H9 (cell line): Measurements from ENCODE around the gene DLST. TPM values are rescaled to one million over a fixed set of nuclear protein-coding genes. Genes with fewer than 3 reads are reported as not detected.

ENCODE experiments used
- DNase-seq: peaks from one replicate; pipeline ENCODE4 v3.0.0-alpha.2; 2017
- H2AFZ ChIP-seq: one replicate; pipeline ENCODE4 v1.6.1; 2013; ENCODE audit warnings: mild to moderate bottlenecking, low read length, control low read depth, moderate library complexity
- H2AK5ac ChIP-seq: 2 replicates; pipeline ENCODE4 v1.6.1; 2013; ENCODE audit warnings: low read length, control low read depth, mixed read lengths; ENCODE audit not compliant: insufficient read length
- H2BK120ac ChIP-seq: one replicate; pipeline ENCODE4 v1.6.1; 2013; ENCODE audit warnings: low read depth, mild to moderate bottlenecking, low read length, control low read depth, inconsistent platforms; ENCODE audit not compliant: poor library complexity, severe bottlenecking
- H2BK12ac ChIP-seq: 2 replicates; pipeline ENCODE4 v1.6.1; 2013; ENCODE audit warnings: low read length, control low read depth, mixed read lengths, low read depth; ENCODE audit not compliant: insufficient read length
- H2BK15ac ChIP-seq: 2 replicates; pipeline ENCODE4 v1.6.1; 2013; ENCODE audit warnings: low read depth, low read length, control low read depth
- H2BK20ac ChIP-seq: one replicate; pipeline ENCODE4 v1.6.1; 2013; ENCODE audit warnings: low read depth, mild to moderate bottlenecking, low read length, control low read depth, inconsistent platforms; ENCODE audit not compliant: poor library complexity, severe bottlenecking
- H2BK5ac ChIP-seq: 2 replicates; pipeline ENCODE4 v1.6.1; 2013; ENCODE audit warnings: low read length, control low read depth, mixed read lengths; ENCODE audit not compliant: insufficient read length
- H3K14ac ChIP-seq: 2 replicates; pipeline ENCODE4 v1.6.1; 2013; ENCODE audit warnings: low read length, control low read depth; ENCODE audit not compliant: insufficient read depth
- H3K18ac ChIP-seq: 2 replicates; pipeline ENCODE4 v1.6.1; 2013; ENCODE audit warnings: low read depth, mild to moderate bottlenecking, mixed read lengths, low read length, control low read depth; ENCODE audit not compliant: insufficient read length
- H3K23ac ChIP-seq: 2 replicates; pipeline ENCODE4 v1.6.1; 2013; ENCODE audit warnings: low read length, control low read depth, mixed read lengths, low read depth; ENCODE audit not compliant: insufficient read length
- H3K23me2 ChIP-seq: 2 replicates; pipeline ENCODE4 v1.6.1; 2013; ENCODE audit warnings: low read depth, mild to moderate bottlenecking, mixed read lengths, low read length, control low read depth; ENCODE audit not compliant: insufficient read length, poor library complexity, severe bottlenecking
- H3K27ac ChIP-seq: 2 replicates; pipeline ENCODE4 v1.5.1; 2013; ENCODE audit warnings: low read length, control low read depth, mixed read lengths, low read depth; ENCODE audit not compliant: insufficient read length
- H3K27me3 ChIP-seq: 2 replicates; pipeline ENCODE4 v1.6.1; 2013; ENCODE audit warnings: low read length, control low read depth, inconsistent platforms; ENCODE audit not compliant: insufficient read depth
- H3K4ac ChIP-seq: 2 replicates; pipeline ENCODE4 v1.6.1; 2013; ENCODE audit warnings: low read depth, mild to moderate bottlenecking, control low read depth, inconsistent platforms, low read length, moderate library complexity
- H3K4me1 ChIP-seq: 2 replicates; pipeline ENCODE4 v1.6.1; 2013; ENCODE audit warnings: low read length, control low read depth, inconsistent platforms; ENCODE audit not compliant: insufficient read depth
- H3K4me2 ChIP-seq: 2 replicates; pipeline ENCODE4 v1.6.1; 2013; ENCODE audit warnings: low read length, control low read depth, mixed read lengths; ENCODE audit not compliant: insufficient read length, insufficient read depth
- H3K56ac ChIP-seq: 2 replicates; pipeline ENCODE4 v1.6.1; 2013; ENCODE audit warnings: low read depth, mild to moderate bottlenecking, mixed read lengths, low read length, control low read depth; ENCODE audit not compliant: insufficient read length
- H3K79me1 ChIP-seq: 2 replicates; pipeline ENCODE4 v1.6.1; 2013; ENCODE audit warnings: low read depth, mild to moderate bottlenecking, moderate library complexity, low read length, control low read depth, inconsistent platforms; ENCODE audit not compliant: insufficient read depth, poor library complexity, severe bottlenecking
- H3K79me2 ChIP-seq: 2 replicates; pipeline ENCODE4 v1.6.1; 2013; ENCODE audit warnings: low read length, control low read depth, inconsistent platforms; ENCODE audit not compliant: insufficient read depth
- H3K9ac ChIP-seq: 2 replicates; pipeline ENCODE4 v1.6.1; 2013; ENCODE audit warnings: low read length, control low read depth, mixed read lengths; ENCODE audit not compliant: insufficient read length; ENCODE audit errors: extremely low read depth
- H3K9me3 ChIP-seq: one replicate; pipeline ENCODE4 v1.6.1; 2013; ENCODE audit warnings: low read depth, low read length, inconsistent platforms; ENCODE audit not compliant: control insufficient read depth
- H3T11ph ChIP-seq: one replicate; pipeline ENCODE4 v1.6.1; 2013; ENCODE audit warnings: mild to moderate bottlenecking, low read length, control low read depth, inconsistent platforms
- H4K20me1 ChIP-seq: one replicate; pipeline ENCODE4 v1.6.1; 2013; ENCODE audit not compliant: control insufficient read depth, insufficient read length, insufficient read depth
- H4K5ac ChIP-seq: 2 replicates; pipeline ENCODE4 v1.6.1; 2013; ENCODE audit warnings: low read depth, mild to moderate bottlenecking, mixed read lengths, low read length, control low read depth; ENCODE audit not compliant: insufficient read length
- H4K8ac ChIP-seq: replicated peaks from 2 replicates; pipeline ENCODE4 v1.6.1; 2013; ENCODE audit warnings: low read length, control low read depth, mixed read lengths, low read depth; ENCODE audit not compliant: insufficient read length
- H4K91ac ChIP-seq: 2 replicates; pipeline ENCODE4 v1.6.1; 2013; ENCODE audit warnings: low read depth, mild to moderate bottlenecking, moderate library complexity, mixed read lengths, low read length, control low read depth; ENCODE audit not compliant: insufficient read length
- H3K27ac Mint-ChIP-seq, 3 experiments: 2 replicates in 2 of 3; 3 replicates in 1 of 3; pipeline ENCODE4 v1.8.0; 2020 to 2021; ENCODE audit warnings: mixed read lengths in 3 of 3, mild to moderate bottlenecking in 1 of 3, moderate library complexity in 1 of 3
- H3K27me3 Mint-ChIP-seq: 2 replicates; pipeline ENCODE4 v1.8.0; 2021; ENCODE audit warnings: low read depth, mild to moderate bottlenecking, moderate library complexity, mixed read lengths
- H3K36me3 Mint-ChIP-seq, 3 experiments: 2 replicates in 2 of 3; 3 replicates in 1 of 3; pipeline ENCODE4 v1.8.0; 2020 to 2021; ENCODE audit warnings: low read depth in 3 of 3, mixed read lengths in 3 of 3; ENCODE audit not compliant: insufficient read depth in 1 of 3
- H3K4me1 Mint-ChIP-seq, 2 experiments: 2 replicates each; pipeline ENCODE4 v1.8.0; 2020; ENCODE audit warnings: mixed read lengths in 2 of 2
- H3K4me3 Mint-ChIP-seq, 2 experiments: 2 replicates in 1 of 2; 3 replicates in 1 of 2; pipeline ENCODE4 v1.8.0; 2020 to 2021; ENCODE audit warnings: mild to moderate bottlenecking in 2 of 2, mixed read lengths in 2 of 2, moderate library complexity in 1 of 2
- H3K9me3 Mint-ChIP-seq, 2 experiments: 2 replicates in 1 of 2; 3 replicates in 1 of 2; pipeline ENCODE4 v1.8.0; 2020; ENCODE audit warnings: mild to moderate bottlenecking in 2 of 2, mixed read lengths in 2 of 2, moderate library complexity in 1 of 2
- CTCF ChIP-seq: fragments of 200-600 bp; sonication (generic); conservative IDR thresholded peaks from 3 replicates; pipeline ENCODE4 v1.8.0; 2021; ENCODE audit warnings: antibody characterized with exemption, mild to moderate bottlenecking
- WGBS: extraction: QIAGEN DNeasy Blood & Tissue Kit; methylation state at CpG from one replicate; pipeline ENCODE4 v1.1.7; 2013; ENCODE audit warnings: missing lambda C conversion rate, low lambda C conversion rate, mixed read lengths; ENCODE audit not compliant: insufficient read length; ENCODE audit errors: extremely low coverage; 5-methylcytosine and 5-hydroxymethylcytosine counted together
- total RNA-seq: library from RNA; stranded (reverse); gene quantifications from 2 replicates; pipeline ENCODE4 v1.2.1, GENCODE V29; 2021

DLST gene
- total RNA-seq, 1 experiment from 2014 or later: 116 TPM

- Histone ChIP-seq H2BK5ac (no peak overlapping the region), H4K20me1 (no peaks in the 10 kb centered on the region), H3K4me1 (no peaks in the 10 kb centered on the region), H3K79me1 (no peaks in the 10 kb centered on the region), H3T11ph (no peak overlapping the region), H4K91ac (no peak overlapping the region), H3K79me2 (no peaks in the 10 kb centered on the region), H4K8ac (no peak overlapping the region), H2BK120ac (no peak overlapping the region), H3K9ac (no peak overlapping the region), H3K56ac (no peak overlapping the region), H3K23me2 (no peaks in the 10 kb centered on the region), H3K18ac (no peak overlapping the region), H2BK15ac (no peak overlapping the region), H3K9me3 (no peaks in the 10 kb centered on the region), H2BK12ac (no peak overlapping the region), H3K27ac (no peak overlapping the region), H3K23ac (no peak overlapping the region), H4K5ac (no peak overlapping the region), H3K4ac (no peak overlapping the region), H3K4me2 (no peak overlapping the region), H3K14ac (no peak overlapping the region), H2AFZ (no peak overlapping the region), H2BK20ac (no peak overlapping the region), H3K27me3 (no peaks in the 10 kb centered on the region), H2AK5ac (no peak overlapping the region)
- no peaks in the 10 kb centered on the region for H3K9me3 Mint-ChIP-seq
- H3K4me1 Mint-ChIP-seq: peaks cover 0 to 3% of the 10 kb centered on the region in 2 experiments; a peak in 2 of 4 replicates
- DNase-seq: no peak
- no peaks in the 10 kb centered on the region for H3K27me3 Mint-ChIP-seq
- no peak overlapping the region for H3K4me3 Mint-ChIP-seq
- H3K36me3 Mint-ChIP-seq: peaks cover 0 to 5% (median 1%) of the 10 kb centered on the region in 3 experiments; a peak in 3 of 7 replicates
- no peak overlapping the region; a peak in 1 of 7 replicates for H3K27ac Mint-ChIP-seq
- no CpG with 5 or more reads among the region's 10 CpGs for WGBS
- no peak for TF ChIP-seq CTCF
Observed at GRCh38 chr14:74909911-74910310, 28.2 kb downstream of the DLST start.
